ENCODE data around the gene TOP3B.

The TOP3B gene

GRCh38 chr22:21970037-21970799, 12.4 kb downstream of the TOP3B start:
- no peak overlapping the region for H3K27ac ChIP-seq (ENCODE audit: low read length)
- H3K4me1 ChIP-seq (ENCODE audit: low read length): no peaks in the 10 kb centered on the region
- no peak for TF ChIP-seq EZH2 (optimal IDR thresholded peaks at IDR 0.05; ENCODE audit: low read depth, low read length)
- TF ChIP-seq EZH2phosphoT487 (IDR thresholded peaks at IDR 0.05; ENCODE audit: low read length): no peak
- TF ChIP-seq CTCF (IDR thresholded peaks at IDR 0.05; ENCODE audit: low read length): no peak
- H3K36me3 ChIP-seq (replicated peaks; ENCODE audit: insufficient read depth, low read length): 0 out of 2 replicates have a peak, but pooled peaks cover 9% of the 10 kb centered on the region
- no peak overlapping the region for H3K4me3 ChIP-seq (ENCODE audit: low read length)
- H3K9ac ChIP-seq (ENCODE audit: low read length): no peak overlapping the region
- H3K4me2 ChIP-seq (ENCODE audit: low read depth, low read length): no peak overlapping the region
- no peaks in the 10 kb centered on the region for H3K79me2 ChIP-seq (ENCODE audit: low read length)
- no peaks in the 10 kb centered on the region for H4K20me1 ChIP-seq (ENCODE audit: insufficient read depth, low read length)
- no peaks in the 10 kb centered on the region for H3K9me3 ChIP-seq (replicated peaks; ENCODE audit: insufficient read depth, low read length)
- H3F3A ChIP-seq (ENCODE audit: insufficient read depth, low read length): no peaks in the 10 kb centered on the region
- H3K9me2 ChIP-seq (replicated peaks; ENCODE audit: insufficient read depth, low read length): no peaks in the 10 kb centered on the region
- no peak overlapping the region for H2AFZ ChIP-seq (ENCODE audit: low read length)
- DNase-seq: no peak
- no peaks in the 10 kb centered on the region for H3K27me3 ChIP-seq (replicated peaks; ENCODE audit: insufficient read depth, low read length)

GRCh38 chr22:21968452-21969129, 14.0 kb downstream of the TOP3B start:
- no peaks in the 10 kb centered on the region for H3K27me3 ChIP-seq (replicated peaks; ENCODE audit: insufficient read depth, low read length)
- H3K4me3 ChIP-seq (ENCODE audit: low read length): no peak overlapping the region
- 0 out of 2 replicates have a peak, but pooled peaks cover 9% of the 10 kb centered on the region for H3K36me3 ChIP-seq (replicated peaks; ENCODE audit: insufficient read depth, low read length)
- no peaks in the 10 kb centered on the region for H3K4me1 ChIP-seq (ENCODE audit: low read length)
- H3K79me2 ChIP-seq (ENCODE audit: low read length): no peaks in the 10 kb centered on the region
- no peak for DNase-seq
- no peaks in the 10 kb centered on the region for H3F3A ChIP-seq (ENCODE audit: insufficient read depth, low read length)
- no peak overlapping the region for H2AFZ ChIP-seq (ENCODE audit: low read length)
- H4K20me1 ChIP-seq (ENCODE audit: insufficient read depth, low read length): no peaks in the 10 kb centered on the region
- TF ChIP-seq EZH2phosphoT487 (IDR thresholded peaks at IDR 0.05; ENCODE audit: low read length) (no peak), CTCF (IDR thresholded peaks at IDR 0.05; ENCODE audit: low read length) (no peak), EZH2 (optimal IDR thresholded peaks at IDR 0.05; ENCODE audit: low read depth, low read length) (no peak)
- H3K27ac ChIP-seq (ENCODE audit: low read length): no peak overlapping the region
- no peaks in the 10 kb centered on the region for H3K9me3 ChIP-seq (replicated peaks; ENCODE audit: insufficient read depth, low read length)
- no peaks in the 10 kb centered on the region for H3K9me2 ChIP-seq (replicated peaks; ENCODE audit: insufficient read depth, low read length)
- H3K9ac ChIP-seq (ENCODE audit: low read length): no peak overlapping the region
- H3K4me2 ChIP-seq (ENCODE audit: low read depth, low read length): no peak overlapping the region

GRCh38 chr22:21967693-21968271, 14.8 kb downstream of the TOP3B start:
- Histone ChIP-seq H3K4me2 (ENCODE audit: low read depth, low read length) (no peak overlapping the region), H3K9me3 (replicated peaks; ENCODE audit: insufficient read depth, low read length) (no peaks in the 10 kb centered on the region), H3K4me3 (ENCODE audit: low read length) (no peak overlapping the region), H3K27ac (ENCODE audit: low read length) (no peak overlapping the region), H4K20me1 (ENCODE audit: insufficient read depth, low read length) (no peaks in the 10 kb centered on the region), H3K9ac (ENCODE audit: low read length) (no peak overlapping the region), H3K9me2 (replicated peaks; ENCODE audit: insufficient read depth, low read length) (no peaks in the 10 kb centered on the region), H3K4me1 (ENCODE audit: low read length) (no peaks in the 10 kb centered on the region), H3F3A (ENCODE audit: insufficient read depth, low read length) (no peaks in the 10 kb centered on the region), H3K36me3 (replicated peaks; ENCODE audit: insufficient read depth, low read length) (0 out of 2 replicates have a peak, but pooled peaks cover 9% of the 10 kb centered on the region), H3K27me3 (replicated peaks; ENCODE audit: insufficient read depth, low read length) (no peaks in the 10 kb centered on the region), H2AFZ (ENCODE audit: low read length) (no peak overlapping the region), H3K79me2 (ENCODE audit: low read length) (no peaks in the 10 kb centered on the region)
- TF ChIP-seq EZH2phosphoT487 (IDR thresholded peaks at IDR 0.05; ENCODE audit: low read length): no peak
- no peak for TF ChIP-seq CTCF (IDR thresholded peaks at IDR 0.05; ENCODE audit: low read length)
- TF ChIP-seq EZH2 (optimal IDR thresholded peaks at IDR 0.05; ENCODE audit: low read depth, low read length): no peak
- DNase-seq: no peak
